AG20443 (cell line): Measurements from ENCODE around the gene ADCY9.
"Not testable (repeated sequence)": the region's sequence is repeated elsewhere in the genome, so short reads cannot be mapped to it uniquely, and the experiment has no call there.

ENCODE experiments used
- DNase-seq: peaks from one replicate; pipeline ENCODE4 v3.0.0; 2012; ENCODE audit warnings: low spot score, mixed read lengths

ADCY9 gene

DNA sequence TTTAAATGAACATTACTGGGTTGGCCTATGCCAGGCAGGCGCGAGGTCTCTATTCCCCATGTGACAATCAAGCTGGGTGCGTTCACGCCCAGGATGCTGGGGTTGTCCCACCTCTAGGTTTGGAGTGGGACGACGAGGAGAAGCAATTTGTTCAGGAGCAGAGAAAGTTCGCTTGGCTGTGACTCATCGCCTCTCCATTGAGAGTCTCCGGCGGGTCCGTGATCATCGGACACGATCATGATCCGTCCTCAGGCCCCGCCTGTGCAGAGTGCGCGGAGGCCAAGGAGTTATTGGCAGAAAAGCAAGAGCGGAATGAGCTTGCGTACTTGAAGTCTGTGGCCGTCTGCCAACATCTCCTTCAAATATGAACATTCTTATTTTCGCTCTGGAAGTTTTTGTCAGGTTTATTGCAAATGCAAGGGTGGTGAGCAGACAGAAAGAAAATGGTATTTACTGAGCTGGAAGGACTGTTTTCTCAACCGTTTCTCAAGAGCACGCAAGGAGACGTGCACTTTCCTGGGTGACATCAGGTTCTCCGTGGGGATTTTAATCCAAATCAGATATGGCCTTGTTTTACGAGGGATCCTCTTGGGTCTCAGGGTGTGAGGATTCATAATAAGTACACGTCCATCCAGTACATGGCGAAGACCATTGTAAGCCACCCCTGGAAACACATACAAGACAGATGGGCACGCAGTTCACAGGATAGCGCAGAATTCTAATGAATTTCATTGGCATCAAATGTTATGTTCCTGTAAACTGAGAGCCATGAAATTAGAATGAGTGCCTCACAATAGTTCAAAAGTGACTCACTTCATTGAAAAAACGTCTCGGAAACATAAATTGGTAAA is 165.7 kb downstream of the ADCY9 start:
- peak; percentile 94 for DNase-seq

DNA sequence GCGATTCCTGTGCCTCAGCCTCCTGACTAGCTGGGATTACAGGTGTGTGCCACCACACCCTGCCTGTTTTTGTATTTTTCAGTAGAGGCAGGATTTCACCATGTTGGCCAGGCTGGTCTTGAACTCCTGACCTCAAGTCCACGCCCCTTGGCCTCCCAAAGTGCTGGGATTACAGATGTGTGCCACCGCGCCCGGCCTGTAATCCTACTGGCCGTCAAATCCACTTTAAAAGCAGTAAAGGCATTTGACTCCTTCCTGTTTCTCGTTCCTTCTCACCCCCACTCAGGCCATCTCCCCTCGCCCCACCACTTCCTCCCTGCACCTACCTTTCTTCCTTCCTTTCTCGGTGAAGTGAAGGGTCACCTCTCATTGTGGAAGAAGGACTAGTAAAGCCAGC is 166.3 kb downstream of the ADCY9 start:
- DNase-seq = no peak

DNA sequence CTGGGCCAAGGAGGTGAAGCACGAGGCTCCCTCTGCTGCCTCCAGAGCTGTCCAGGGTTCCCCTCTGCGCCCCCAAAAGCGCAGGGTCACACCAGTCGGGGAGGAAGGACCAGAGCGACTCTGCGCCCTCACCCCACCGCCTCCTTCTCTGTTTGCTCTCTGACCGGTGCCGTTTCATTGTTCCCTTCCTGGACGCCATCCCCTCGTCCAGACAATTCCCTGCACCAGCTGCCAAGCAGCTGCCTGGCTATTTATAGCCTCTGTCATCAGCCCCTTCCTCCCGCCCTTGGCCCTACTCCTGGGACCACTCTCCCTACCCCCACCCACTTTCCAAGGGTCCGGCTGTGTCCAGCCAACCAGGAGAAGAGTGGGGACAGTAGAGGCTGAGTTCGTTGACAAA is 167.0 kb downstream of the ADCY9 start:
- no peak for DNase-seq

DNA sequence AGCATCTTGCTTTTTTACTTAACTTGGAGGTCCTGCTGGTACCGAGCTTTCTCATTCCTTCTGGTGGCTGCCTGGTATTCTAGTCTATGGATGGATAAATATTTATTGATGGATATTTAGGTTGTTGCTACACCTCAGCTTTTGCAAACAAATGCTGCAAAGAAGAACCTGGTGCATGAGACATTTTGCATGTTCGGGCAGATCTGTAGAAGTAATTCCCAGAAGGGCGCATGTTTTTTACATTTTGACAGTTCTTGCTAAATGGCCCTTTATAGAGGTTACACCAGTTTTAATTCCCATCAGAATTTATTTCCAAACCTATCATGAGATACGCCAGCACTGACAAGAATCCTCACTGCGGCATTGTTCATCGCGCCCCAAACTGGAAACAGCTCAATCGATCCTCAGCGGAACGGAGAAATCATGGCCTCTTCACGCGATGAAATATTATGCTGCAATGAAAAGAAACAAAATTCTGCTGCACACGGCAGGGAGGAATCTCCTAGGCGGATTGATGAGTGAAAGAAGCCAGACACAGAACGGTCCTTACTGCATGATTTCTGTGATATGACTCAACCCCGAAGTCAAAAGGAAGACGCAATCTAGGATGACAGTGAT is 167.8 kb downstream of the ADCY9 start:
- DNase-seq = no peak

DNA sequence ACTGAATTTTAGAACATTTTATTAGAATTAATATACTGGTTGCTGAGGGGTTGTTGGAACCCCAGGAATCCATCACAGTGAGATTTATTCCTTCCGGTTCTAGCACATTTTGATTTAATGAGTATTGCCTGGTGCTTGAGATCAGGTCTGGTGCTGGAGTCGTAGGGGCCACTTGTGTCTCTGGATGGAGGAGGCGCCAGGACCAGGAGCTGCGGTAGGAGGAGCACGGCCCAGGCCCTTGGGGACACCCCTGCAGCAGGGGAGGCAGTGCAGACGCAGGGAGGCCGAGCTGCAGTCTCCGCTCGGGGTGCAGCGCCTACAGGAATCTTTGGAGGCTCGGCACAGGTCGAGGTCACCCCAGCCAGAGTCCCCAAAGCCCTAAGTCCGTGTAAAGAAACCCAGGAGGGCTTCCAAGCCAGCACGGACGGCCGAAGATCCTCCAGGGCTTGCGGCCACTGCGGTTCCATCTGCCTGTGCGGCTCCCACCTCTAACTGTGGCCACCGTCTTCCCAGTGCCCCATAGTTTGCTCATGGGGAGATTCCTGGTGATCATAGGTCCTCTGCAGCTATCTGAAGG is 169.6 kb downstream of the ADCY9 start:
- no peak for DNase-seq

DNA sequence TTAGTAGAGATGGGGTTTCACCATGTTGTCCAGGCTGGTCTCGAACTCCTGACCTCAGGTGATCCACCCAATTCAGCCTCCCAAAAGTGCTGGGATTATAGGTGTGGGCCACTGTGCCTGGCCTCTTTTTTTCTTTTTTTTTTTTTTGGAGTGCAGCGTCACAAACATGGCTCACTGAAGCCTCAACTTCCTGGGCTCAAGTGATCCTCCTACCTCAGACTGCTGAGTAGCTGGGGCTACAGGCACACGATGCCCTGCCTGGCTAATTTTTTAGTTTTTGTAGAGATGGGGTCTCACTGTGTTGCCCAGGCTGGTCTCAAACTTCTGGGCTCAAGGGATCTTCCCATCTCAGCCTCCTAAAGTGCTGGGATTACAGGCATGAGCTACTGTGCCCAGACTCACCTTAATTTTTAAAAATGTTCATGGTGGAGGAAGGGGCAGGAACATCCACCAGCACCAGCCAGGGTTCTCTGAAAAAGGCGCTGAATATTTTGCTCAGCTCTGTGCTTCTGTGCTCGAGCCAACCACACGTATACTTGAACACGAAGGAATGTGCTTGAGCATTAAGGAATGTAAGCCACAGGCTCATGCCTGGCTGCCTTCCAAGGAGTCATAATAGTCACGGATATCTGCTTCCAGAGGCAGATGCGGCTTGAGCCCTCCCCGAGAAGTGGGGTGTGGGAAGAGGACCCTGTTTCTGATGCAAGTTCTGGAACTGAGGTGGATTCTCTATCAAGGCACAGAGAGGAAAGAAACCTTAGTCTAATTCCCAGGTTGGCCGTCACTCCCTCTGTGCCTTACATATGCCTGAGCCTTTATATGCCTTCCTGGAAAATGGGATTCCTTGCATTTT is 170.3 kb downstream of the ADCY9 start:
- DNase-seq = peak; percentile 89

DNA sequence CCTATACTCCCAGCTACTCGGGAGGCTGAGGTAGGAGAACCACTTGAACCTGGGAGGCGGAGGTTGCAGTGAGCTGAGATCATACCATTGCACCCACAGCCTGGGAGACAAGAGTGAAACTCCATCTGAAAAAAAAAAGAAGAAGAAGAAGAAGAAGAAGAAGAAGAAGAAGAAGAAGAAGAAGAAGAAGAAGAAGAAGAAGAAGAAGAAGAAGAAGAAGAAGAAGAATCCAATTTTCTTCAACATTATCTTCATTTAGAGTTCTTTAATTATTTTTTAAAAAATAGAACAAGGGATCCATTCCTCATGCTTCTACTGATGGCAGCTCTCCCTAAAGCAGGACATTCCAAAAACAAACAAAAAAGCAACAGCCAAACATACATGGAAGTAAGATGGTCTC is 171.8 kb downstream of the ADCY9 start:
- not testable (repeated sequence) for DNase-seq

DNA sequence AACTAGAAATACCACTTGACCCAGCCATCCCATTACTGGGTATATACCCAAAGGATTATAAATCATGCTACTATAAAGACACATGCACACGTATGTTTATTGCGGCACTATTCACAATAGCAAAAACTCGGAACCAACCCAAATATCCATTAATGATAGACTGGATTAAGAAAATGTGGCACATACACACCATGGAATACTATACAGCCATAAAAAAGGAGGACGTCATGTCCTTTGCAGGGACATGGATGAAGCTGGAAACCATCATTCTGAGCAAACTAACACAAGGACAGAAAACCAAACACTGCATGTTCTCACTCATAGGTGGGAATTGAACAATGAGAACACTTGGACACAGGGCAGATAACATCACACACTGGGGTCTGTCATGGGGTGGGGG is 174.1 kb downstream of the ADCY9 start:
- DNase-seq = not testable (repeated sequence)

DNA sequence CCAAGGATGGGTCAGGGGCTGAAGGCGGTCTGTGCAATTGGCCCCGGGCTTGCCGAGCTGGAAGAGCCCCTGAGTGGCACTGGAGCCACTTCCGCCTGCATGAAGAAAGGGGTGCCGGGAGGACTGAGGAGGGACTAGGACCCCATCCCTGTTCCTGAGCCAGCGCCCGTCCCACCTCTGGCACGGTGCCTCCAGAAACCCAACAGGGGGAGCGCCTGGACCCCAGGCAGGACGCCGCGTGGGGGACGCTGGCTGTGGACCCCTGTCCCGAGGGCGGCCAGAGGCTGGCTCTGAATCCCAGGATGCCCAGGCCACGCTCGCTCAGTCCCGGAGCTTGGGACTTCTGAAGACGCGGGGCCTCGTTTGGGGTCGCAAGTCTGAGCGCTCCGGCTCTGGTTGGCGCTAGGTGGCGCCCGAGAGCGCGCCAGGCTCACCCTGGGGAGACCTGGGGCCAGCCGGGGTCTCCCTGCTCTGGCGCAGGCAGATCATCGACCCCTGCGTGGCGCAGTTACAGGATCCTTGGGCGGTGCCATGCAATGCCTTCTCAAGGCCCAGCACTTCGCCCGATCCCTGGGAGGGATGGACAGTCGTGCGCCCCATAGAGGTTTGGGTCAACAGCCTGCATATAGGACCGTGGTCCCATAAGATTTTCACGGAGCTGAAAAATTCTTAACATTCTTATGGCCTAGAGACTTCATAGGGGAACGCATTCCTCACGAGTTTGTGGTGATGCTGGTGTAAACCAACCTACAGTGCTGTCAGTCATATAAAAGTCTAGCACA is 177.2 kb downstream of the ADCY9 start:
- DNase-seq = peak; percentile 92

DNA sequence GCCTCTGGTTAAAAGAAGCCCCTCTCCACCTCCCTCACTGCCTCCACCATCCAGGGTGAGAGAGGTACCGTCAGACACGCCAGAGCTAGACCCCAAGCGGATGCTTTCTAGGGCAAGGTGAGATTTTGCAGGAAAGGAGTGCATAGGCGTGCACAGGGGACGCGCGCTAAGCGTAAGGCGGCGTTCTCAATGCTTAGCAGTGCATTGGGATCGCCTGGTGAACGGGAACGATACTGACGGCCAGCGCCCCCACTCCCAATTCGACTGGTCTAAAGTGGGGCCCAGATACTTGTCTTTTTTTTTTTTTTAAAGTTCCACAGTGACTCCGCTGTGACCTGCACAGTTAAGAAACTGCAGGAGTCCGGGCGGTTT is 177.8 kb downstream of the ADCY9 start:
- no peak for DNase-seq

DNA sequence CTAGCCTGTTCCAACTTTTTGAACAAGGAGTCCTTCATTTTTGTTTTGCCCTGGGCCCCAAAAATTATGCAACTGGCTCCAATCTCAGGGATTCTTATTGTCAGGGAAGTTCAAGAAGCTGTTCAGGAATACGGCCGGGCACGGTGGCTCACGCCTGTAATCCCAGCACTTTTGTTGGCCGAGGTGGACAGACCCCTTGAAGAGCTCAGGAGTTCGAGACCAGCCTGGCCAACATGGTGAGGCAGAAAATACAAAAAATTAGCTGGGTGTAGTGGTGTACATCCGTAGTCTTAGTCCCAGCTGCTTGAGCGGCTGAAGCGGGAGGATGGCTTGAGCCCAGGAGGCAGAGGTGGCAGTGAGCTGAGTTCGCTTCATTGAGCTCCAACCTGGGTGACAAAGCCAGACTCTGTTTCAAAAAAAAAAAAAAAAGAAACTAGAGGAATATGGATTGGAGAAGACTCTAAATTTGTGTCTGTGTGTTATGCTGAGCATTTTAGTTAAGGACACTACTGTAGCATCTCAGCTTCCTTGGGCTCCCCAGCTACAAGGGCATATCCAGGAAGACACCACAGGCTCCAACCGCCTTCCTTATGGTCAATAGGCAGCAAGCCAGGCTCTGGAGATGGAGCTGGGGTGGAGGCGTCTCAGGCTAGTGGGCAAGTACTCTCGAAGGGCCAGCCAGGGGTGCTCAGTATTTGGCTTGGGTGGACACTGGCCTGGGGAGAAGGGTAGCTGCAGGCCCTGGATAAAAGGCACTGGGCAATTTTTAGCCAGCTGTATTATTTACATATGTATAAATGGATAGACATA is 179.0 kb downstream of the ADCY9 start:
- DNase-seq = no peak

DNA sequence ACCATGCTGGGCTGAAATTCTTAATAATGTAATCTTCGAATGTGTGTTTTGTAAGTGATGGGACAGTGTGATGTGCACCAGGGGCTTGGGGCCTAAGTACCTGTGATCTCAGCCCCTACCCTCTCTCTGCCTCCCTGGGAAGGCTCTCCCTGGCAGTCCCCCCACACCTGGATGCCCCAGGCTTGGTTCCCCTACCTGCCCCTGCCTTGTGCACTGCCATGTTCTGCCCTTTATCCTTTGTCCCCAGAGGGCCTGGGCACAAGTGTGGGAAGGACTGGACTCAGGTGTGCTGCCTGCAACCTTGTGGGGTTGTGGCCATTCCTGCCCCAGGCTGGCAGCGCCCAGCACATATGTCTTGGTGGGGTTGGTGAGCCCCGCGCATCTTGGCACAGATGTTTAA is 180.3 kb downstream of the ADCY9 start:
- DNase-seq = no peak

DNA sequence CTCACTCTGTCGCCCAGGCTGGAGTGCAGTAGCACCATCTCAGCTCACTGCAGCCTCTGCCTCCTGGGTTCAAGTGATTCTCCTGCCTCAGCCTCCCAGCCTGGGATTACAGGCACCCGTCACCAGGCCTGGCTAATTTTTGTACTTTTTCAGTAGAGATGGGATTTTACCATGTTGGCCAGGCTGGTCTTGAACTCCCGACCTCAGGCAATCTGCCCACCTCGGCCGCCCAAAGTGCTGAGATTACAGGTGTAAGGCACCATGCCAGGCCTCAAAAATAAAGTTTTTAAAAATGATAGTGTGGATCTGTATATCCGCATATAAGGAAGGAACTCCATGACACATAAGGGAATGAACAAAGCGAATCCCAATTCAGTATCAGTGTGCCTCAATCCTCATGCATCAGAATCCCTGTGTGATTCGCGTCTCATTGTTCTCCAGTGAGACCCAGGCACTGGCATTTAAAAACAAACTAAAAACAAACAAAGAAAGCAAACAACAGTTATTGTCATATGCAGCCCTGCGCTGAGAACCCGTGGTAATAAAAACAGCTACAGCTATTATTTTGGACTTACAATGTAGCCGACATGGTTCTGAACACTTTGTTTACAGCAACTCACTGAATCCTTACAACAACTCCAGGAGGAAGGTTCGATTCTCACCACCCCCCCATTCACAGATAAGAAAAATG is 181.6 kb downstream of the ADCY9 start:
- DNase-seq = no peak

DNA sequence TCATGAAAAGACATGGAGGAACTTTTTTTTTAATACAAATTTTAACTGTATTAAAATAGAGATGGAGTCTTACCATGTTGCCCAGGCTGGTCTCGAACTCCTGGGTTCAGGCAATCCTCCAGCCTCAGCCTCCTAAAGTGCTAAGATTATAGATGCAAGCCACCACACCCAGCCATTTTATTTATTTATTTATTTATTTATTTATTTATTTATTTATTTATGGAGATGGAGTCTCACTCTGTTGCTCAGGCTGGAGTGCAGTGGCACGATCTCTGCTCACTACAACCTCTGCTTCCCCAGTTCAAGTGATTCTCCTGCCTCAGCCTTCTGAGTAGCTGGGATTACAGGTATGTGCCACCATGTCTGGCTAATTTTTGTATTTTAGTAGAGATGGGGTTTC is 189.1 kb downstream of the ADCY9 start:
- not testable (repeated sequence) for DNase-seq

DNA sequence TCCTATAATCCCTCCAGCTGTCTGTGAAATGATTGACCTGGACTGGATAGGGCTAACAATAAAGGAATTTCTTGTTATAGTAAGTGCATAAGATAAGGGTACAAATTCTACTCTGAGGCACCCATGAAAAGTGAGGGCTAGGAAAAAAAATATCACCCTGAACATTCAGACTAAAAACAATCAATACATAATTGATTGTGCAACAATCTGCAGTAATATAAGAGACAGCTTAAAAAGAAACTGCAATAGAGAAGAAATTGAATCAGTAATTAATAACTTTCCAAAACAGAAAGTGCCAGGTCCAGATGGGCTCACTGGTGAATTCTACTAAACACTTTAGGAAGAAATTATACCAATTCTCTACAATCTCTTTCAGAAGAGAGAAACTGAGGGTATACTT is 191.5 kb downstream of the ADCY9 start:
- no peak for DNase-seq

DNA sequence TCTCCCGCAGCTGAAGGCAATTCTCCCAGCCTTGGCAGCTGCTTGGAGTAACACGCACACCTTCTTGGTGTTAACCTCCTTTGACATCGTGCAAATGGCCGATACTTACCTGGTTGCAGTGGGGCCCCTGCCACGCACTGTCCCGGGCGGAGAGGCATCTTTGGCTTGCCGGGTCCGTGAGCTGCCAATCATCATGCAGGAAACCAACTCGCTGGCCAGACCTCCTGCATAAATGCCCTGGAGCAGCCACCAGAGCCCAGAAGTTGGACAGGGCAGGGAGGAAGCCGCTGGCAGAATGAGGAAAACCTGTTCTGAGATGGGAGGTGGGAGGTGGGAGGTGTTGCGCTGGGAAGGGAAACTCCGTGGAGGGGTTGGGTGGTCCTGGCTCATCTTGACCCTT is 194.0 kb downstream of the ADCY9 start:
- DNase-seq = no peak

DNA sequence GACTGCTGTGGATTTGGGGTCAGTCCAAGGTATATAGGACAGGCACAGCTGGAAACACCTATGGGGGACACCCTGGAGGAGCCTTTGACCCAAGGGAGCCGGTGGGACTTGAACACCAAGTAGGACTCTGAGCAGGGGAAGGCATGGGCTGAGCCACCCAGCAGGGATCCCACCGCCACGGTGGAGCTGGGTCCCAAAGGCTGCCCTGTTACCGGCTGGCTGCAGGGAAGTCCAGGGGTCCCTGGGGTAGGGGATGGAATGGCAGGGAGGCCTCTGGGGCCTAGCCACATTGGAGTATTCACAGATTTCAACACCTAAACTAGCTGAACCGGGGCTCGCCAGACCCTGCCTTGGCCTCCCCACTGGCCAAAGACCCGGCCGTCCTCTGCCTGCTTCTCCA is 196.0 kb downstream of the ADCY9 start:
- DNase-seq = no peak

DNA sequence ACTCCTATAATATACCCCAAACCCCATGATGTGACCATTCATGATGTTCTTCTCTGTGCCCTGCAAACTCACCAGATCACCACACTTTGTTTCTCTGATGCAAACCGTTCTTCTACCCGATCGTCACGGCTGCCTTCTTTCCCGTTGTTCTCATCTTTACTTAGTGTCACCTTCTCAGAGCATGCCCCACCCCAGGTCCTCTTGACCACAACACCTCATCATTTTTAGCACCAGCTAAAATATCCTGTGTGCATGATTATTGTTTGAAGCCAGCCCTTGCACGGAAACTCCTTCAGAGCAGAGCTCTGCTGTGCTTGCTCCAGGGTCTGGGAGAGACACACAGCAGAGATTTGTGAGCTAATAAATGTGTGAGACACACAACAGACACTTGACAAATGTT is 196.8 kb downstream of the ADCY9 start:
- no peak for DNase-seq

DNA sequence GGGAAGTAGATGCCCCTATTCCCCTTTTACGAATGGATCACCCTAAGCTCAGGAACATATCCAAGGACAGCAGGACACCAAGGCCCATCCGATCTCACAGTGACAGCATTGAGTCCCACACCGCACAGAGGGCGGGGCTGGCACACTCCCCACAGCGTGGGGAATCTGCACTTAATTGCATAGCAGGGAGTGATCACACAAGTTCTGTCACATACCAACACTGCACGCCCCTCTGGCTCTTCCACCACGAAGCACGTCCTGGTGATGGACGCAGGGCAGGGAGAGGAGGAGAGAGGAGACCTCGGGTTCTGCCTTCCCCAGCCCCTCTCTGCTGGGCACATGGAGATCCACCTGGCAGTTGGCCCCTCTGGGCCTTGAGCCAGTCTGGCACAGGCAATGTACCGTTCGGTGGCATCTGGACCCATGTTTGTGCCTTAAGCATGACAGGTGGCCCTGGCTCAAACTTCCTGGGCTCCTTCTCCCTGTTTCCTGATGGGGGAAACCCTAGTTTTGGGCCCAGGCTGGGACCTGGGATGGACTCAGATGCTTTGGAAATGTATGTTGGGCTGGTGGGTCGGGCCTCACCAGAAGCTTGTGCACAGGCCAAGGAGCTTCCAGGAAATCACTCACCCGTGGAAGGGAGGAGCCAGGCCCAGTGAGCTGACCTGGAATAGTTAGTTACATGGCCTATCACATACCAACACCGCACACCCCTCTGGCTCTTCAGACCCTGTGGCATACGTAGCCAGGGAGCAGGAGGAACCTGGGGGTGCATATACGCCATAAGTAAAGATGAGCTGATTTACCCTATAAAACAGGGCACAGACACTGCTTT is 200.6 kb downstream of the ADCY9 start:
- no peak for DNase-seq
